Activated CD8-positive, alpha-beta memory T cell treated with anti-CD3 and anti-CD28 coated beads, Interleukin-2, amount 50 U/mL, for 24 hours (primary cell): ENCODE data around the gene FGFR3.

ENCODE experiments used
- DNase-seq: peaks from one replicate; pipeline ENCODE4 v3.0.0-alpha.2; 2020; ENCODE audit errors: extremely low read depth

FGFR3 gene

DNA sequence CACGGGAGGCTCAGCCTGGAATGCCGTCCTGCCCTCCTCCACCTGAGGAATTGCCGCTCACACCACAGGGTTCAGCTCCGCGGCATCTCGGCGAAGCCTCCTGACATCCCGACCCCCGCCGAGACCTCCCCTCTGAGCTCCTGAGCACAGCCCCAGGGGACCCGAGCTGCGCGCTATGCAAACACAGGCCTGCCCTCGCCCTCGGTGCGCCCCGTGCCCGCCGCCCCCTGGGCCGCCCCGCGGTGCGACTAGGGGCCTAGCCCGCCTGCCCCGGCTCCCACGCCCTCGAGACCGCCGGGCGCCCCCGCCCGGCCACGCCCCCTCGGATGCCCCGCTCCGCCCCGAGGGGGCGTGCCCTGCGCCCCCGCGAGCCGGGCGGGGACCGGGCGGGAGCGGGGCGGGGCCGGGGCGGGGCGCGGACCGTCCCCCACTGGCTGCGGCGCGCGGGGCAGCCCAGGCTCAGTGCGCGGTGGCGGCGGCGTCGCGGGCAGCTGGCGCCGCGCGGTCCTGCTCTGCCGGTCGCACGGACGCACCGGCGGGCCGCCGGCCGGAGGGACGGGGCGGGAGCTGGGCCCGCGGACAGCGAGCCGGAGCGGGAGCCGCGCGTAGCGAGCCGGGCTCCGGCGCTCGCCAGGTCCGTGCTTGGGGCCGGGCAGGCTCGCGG lies at the start of gene FGFR3:
TSS of gene FGFR3 (plus strand) at position 462 of the 664 bp plus-strand sequence. CDS start 642 bp downstream, outside the sequence.
- no peak for DNase-seq

DNA sequence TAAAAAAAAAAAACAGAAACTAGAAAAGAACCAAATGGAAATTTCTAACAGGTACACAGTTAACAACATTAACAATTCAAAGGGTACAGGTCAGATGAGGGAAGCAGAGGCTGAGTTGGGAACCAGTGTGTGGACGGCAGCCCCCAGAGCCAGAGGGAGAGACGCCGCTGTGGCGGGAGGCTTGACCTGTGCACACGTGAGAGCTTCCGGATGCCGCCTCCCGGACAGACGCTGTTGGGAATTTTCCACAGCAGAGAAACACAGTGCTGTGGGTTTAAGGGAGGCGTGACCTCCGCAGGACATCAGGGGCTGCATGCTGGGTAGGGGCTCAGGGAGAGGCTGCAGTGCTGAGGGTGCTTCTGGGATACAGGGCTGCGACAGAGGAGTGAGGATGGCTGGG lies 49.5 kb upstream of the FGFR3 start:
- no peak for DNase-seq

- no peak for DNase-seq
These were observed 49.1 kb upstream of the FGFR3 start for GRCh38 chr4:1743975-1744374.

- DNase-seq, result no peak
These were observed 48.5 kb upstream of the FGFR3 start for GRCh38 chr4:1744552-1744951.

GRCh38 chr4:1745165-1745564 lies 47.9 kb upstream of the FGFR3 start:
- no peak for DNase-seq

DNA sequence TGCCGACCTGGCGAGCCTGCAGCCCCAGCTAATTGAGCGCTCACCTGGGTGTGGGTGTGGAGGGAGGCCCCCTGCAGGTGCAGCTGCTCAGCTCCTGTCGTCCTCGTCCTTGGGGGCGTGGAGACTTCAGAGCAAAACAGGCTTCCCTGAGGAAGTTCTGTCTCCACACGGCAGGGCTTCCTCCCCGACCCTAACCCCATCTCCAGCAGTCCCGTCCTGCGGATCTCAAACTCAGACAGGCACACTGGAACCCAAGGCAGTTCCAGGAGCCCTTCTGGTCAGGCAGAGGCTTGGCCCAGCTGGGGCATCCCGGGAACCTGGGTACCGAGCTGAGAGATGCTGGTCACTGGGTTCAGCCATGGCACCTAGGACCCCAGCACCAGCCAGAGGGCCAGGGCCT lies 47.4 kb upstream of the FGFR3 start:
- DNase-seq, result no peak

DNA sequence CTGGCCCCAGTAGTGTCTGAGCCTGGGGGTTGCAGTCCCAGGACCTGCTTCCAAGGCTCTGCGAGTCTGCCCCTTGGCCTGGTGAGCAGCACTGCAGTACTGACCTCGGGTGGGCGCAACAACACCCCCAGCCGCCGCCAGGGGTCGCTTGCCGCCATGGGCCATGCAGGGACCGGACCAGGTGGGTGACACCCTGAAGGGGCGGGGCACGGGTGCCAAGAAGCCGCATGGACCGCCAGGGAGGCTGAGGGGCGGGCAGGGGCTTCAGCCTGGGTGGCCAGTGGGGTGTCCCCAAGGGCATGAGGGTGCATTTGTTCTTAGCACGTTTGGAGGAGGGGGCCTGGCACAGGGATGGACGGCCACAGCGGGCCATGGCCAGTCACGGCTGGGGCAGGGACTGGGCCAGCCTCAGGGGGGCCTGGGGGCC lies 46.8 kb upstream of the FGFR3 start:
- DNase-seq, result peak; percentile 64

- DNase-seq, result no peak
These were observed 46.0 kb upstream of the FGFR3 start for GRCh38 chr4:1746919-1747602.

DNA sequence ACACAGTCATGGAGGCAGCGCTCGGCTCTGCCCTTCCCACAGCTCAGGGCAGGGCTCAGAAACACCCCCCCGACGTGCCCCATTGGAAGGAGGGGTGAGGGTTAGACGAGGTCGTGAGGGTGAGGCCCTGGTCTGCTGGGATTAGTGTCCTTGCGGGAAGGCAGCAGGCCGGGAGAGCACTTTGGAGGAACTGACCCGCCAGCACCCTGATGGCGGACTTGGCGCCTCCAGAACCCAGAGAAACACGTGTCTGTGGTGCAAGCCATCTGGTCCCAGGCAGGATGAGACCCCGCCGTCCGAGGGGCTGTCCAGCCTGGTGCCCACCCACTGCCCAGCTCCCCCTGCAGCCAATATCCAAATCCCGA lies 45.5 kb upstream of the FGFR3 start:
- no peak for DNase-seq

DNA sequence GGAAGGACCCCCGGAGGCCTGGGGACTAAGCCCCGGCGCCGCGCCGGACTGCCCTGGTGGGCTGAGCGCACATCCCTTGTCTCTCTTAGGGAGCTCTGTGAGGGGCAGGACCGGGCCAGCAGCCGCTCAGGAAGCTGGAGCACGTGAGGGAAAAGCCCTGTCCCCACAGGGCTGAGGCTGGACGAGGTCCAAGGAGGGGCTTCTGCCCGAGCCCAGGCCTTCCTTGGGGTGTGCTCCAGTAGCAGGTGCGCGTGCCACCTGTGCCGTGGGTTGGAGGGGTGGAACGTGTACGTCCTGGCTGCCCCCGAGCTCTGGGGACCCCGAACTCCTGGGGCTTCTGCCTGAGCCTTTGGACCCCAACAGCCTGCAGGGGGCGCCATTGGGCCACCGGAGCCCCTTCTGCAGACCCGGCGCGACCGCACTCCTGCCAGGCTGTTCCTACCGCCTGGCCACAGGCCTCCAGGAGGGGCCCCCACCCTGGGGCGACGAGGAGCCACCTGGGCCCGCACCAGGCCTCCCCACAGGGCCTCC lies 44.6 kb upstream of the FGFR3 start:
- peak; percentile 39 for DNase-seq

DNA sequence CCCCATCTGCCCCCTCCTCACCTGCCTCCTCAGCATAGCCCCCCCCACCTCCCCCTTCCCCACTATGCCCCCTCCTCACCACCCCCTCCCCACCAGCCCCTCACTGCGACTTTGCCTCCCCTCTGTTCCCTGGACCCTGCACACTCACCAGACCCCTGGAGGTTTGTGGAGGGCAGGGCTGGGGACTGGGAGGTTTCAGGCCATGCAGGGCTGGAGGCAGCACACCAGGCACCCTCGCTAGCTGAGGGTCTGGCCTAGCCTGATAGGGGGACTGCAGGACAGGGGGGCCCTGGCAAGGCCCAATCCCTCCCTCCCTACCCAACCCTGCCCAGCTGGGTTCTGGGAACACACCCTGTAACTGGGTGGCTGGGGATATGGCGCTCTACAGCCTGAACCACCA lies 43.7 kb upstream of the FGFR3 start:
- DNase-seq, result no peak

DNA sequence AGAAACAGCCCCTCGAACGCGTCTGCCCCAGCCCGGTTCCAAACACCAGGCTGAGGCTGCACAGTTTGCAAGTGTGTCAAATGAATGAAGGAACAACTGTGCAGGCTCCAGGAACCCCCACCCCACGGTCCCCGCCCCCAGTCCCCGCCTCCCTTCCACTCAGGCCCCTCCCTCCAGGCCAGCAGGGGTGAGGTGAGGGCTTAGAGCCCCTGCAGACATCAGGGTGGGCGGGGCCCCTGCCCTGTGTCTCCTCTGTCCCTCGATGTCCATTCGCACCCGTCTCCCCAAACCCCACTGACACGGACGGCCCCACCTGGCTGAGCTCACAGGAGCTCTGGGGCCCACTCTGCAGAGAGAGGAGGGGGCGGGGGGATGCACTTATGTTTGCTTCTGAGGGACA lies 43.3 kb upstream of the FGFR3 start:
- DNase-seq, result no peak

DNA sequence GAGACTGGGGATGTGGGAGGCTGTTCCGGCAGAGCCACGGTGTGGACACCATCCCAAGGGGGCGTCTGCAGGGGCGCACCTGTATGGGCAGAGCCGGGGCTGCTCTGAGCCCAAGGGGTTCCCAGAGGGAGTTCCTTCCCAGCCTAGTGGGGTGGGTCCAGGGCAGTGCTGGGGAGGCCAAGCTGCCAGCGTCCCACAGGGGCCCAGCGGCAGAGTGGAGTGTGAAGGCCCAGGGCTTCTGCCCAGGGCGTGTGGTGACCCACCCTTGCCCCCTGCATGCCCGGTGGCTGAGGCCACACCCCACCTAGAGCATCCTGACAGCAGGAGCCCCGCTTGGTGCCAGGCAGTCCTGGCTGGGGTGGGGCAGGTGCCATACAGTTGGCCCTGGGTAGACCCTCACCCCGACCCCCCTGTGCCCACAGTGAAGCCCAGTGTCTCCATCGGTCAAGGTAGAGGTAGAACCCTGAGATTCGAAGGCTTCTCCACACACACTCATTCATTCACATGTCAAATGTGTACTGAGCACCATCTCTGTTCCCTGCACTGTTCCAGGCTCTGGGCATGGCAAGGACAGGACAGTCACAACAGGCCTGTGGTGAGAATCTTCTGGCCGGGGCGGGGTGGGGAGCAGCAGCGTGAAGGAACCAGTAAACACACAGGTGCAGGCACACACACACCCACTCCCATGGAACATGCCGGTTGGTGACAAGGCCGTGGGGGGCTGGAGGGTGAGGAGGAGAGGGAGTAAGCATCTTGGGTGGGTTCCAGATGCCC lies 42.5 kb upstream of the FGFR3 start:
- DNase-seq, result no peak

GRCh38 chr4:1751155-1751918 lies 41.8 kb upstream of the FGFR3 start:
- DNase-seq, result no peak

GRCh38 chr4:1751919-1752283 lies 41.2 kb upstream of the FGFR3 start:
- no peak for DNase-seq

DNA sequence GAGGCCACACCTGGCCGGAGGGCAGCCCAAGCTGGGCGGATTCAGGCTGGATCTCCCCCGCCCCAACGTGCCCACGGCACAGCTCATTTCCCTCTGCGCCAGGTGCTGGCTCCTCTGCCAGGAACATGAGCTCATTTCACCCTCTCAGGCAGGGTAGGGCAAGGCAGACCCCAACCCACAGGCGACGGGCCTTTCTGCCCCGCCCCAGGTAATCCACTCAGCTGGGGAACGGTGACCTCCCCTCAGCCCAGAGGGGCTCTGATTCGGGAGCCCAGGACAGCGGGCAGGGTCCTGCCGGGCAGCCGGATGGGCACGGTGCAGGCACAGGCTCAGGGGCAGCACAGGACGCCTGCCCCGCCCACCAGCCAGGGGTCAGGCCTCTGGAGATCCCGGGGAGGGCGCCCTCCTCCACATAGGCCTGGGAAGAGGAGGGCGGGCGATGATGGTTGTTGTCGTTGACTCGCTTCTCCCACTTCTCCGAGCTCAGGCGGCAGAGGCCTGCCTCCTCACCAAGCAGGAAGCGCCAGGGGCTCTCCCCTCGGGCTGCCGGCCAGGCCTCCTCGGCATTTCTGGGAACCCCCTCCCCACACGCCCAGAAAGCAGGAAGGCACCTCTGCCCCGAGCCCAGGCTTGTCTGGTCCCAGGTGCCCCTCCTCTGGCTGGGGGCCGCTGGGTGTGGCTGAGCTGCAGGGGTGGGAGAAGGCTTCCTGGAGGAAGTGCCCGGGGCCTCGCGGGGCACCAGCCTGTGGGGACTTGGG lies 40.6 kb upstream of the FGFR3 start:
- DNase-seq, result no peak

DNA sequence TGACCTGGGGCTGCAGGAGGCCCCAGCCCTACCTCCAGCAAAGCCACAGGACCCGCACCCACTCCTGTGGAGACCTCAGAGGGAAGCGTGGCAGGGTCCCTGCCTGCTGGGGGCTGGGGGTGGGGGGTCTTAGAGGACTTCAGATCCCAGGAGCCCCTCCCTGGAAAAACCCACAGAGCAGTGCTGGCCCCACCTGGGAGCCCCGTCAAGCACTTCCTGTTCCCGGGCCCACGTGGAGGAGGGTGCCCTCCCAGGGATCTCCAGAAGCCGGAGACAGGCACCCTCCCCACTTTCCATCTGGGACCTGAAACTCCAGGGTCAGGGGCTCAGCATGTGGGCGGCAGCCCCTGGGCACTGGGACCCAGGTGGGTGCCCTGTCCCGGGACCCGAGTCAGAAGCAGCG lies 39.8 kb upstream of the FGFR3 start:
- no peak for DNase-seq

DNA sequence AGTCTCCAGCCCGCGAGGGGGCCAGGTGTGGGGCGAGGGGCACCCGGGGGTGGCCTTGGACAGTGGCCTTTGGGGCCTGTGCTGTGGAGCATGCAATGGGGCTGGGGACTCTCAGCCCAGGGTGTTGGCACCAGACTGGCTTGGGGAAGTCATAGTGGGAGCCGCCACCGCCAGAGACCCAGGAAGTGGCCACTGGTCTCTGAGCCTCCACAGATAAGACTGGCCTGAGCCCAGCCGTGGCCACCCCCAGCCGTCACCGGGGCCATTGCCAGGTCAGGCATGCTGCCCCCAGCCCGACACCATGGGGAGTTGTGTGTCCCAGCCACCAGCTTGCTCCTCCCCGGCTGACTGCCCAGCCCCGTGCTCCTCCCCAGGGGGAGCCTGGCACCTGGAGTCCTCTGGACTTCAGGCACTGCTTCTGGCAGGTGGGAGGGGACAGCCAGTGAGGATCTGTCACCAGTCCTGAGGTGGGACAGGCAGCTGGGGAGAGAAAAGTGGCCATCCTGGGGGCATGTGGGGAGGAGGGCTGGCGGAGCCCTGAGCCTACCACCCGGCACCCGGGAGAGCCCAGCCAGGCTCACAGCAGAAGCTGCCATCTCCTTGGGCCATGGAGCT lies 39.3 kb upstream of the FGFR3 start:
- no peak for DNase-seq

GRCh38 chr4:1754336-1754735 lies 38.8 kb upstream of the FGFR3 start:
- DNase-seq, result no peak

GRCh38 chr4:1755297-1755696 lies 37.8 kb upstream of the FGFR3 start:
- DNase-seq, result no peak

- no peak for DNase-seq
These were observed 37.0 kb upstream of the FGFR3 start for GRCh38 chr4:1756079-1756478.
